Activated CD8-positive, alpha-beta T cell treated with anti-CD3 and anti-CD28 coated beads, Interleukin-2, amount 10 ng/mL, durations not matched to agents 7 days and 5 days (primary cell): ENCODE results near the gene TCF3. TPM values are rescaled to one million over a fixed set of nuclear protein-coding genes. Genes with fewer than 3 reads are reported as not detected.

Experiments used
- total RNA-seq, 2 experiments: library from RNA; stranded (reverse); gene quantifications; one replicate each; pipeline ENCODE4 v1.2.3, GENCODE V29; 2021

TCF3 gene
- total RNA-seq, 2 experiments from 2014 or later, result 130 to 137 TPM

Other genes starting within 250 kb of the TCF3 start
- 100 to 1,000 TPM; 264 to 270 TPM for gene DAZAP1, start 245.0 kb downstream of the TCF3 start, total RNA-seq
- gene RPS15, start 214.2 kb downstream of the TCF3 start, total RNA-seq, result 1,000 to 10,000 TPM; 1,384 TPM
- not detected for gene APC2, start 202.5 kb downstream of the TCF3 start, total RNA-seq
- 10 to 100 TPM; 33.3 to 38.2 TPM for gene C19orf25, start 173.4 kb downstream of the TCF3 start, total RNA-seq
- gene PCSK4, start 162.3 kb downstream of the TCF3 start, total RNA-seq, result 1 to 10 TPM; 3.4 to 4.1 TPM
- gene REEP6, start 161.4 kb downstream of the TCF3 start, total RNA-seq, result 1 to 10 TPM; 1.7 to 1.9 TPM
- gene ADAMTSL5, start 139.6 kb downstream of the TCF3 start, total RNA-seq, result 1 to 10 TPM; 2.8 to 3.9 TPM
- gene PLK5, start 128.5 kb downstream of the TCF3 start, total RNA-seq, result not detected
- 10 to 100 TPM; 12.2 to 12.5 TPM for gene MEX3D, start 84.3 kb downstream of the TCF3 start, total RNA-seq
- 100 to 1,000 TPM in 1 of 2 experiments, 10 to 100 TPM in 1; 98.4 to 102 TPM for gene MBD3, start 59.8 kb downstream of the TCF3 start, total RNA-seq
- 100 to 1,000 TPM; 180 to 195 TPM for gene UQCR11, start 47.2 kb downstream of the TCF3 start, total RNA-seq
- not detected for gene ONECUT3, start 100.9 kb upstream of the TCF3 start, total RNA-seq
- 10 to 100 TPM; 20.2 to 27.8 TPM for gene ATP8B3, start 159.7 kb upstream of the TCF3 start, total RNA-seq
- 10 to 100 TPM; 47.9 to 52.9 TPM for gene REXO1, start 195.9 kb upstream of the TCF3 start, total RNA-seq
- 10 to 100 TPM; 26.5 to 29.8 TPM for gene KLF16, start 211.0 kb upstream of the TCF3 start, total RNA-seq
- 100 to 1,000 TPM; 181 to 196 TPM for gene ABHD17A, start 232.9 kb upstream of the TCF3 start, total RNA-seq